ENCODE results near the gene DHX57.

DNA sequence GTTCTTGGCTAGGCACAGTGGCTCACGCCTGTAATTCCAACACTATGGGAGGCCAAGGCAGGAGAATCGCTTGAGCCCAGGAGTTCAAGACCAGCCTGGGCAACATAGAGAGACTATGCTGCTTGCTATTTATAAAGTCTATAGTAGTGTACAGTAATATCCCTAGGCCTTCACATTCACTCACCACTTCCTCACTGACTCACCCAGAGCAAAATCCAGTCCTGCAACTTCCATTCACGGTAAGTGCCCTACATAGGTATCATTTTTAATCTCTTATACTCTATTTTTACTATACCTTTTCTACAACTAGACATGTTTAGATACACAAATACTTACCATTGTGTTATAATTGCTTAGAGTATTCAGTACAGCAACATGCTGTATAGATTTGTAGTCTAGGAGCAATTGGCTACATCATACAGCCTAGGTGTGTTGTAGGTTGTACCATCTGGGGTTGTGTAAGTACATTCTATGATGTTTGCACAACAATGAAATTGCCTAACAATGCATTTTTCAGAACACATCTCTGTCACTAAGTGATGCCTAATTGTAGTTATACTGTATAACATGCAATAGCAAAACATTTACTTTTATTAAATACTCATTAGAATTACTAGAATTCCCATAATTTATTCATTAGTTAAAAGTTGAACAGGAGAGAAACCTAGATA is 8.8 kb downstream of the DHX57 start:
- no peak for TF ChIP-seq FOXM1 (IDR thresholded peaks at IDR 0.05; ENCODE audit: borderline replicate concordance, low read depth)
- TF ChIP-seq, protein P1, sequence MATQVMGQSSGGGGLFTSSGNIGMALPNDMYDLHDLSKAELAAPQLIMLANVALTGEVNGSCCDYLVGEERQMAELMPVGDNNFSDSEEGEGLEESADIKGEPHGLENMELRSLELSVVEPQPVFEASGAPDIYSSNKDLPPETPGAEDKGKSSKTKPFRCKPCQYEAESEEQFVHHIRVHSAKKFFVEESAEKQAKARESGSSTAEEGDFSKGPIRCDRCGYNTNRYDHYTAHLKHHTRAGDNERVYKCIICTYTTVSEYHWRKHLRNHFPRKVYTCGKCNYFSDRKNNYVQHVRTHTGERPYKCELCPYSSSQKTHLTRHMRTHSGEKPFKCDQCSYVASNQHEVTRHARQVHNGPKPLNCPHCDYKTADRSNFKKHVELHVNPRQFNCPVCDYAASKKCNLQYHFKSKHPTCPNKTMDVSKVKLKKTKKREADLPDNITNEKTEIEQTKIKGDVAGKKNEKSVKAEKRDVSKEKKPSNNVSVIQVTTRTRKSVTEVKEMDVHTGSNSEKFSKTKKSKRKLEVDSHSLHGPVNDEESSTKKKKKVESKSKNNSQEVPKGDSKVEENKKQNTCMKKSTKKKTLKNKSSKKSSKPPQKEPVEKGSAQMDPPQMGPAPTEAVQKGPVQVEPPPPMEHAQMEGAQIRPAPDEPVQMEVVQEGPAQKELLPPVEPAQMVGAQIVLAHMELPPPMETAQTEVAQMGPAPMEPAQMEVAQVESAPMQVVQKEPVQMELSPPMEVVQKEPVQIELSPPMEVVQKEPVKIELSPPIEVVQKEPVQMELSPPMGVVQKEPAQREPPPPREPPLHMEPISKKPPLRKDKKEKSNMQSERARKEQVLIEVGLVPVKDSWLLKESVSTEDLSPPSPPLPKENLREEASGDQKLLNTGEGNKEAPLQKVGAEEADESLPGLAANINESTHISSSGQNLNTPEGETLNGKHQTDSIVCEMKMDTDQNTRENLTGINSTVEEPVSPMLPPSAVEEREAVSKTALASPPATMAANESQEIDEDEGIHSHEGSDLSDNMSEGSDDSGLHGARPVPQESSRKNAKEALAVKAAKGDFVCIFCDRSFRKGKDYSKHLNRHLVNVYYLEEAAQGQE (IDR thresholded peaks at IDR 0.05; ENCODE audit: low read depth), result no peak
